ENCODE measurements around the gene RRBP1.

DNA sequence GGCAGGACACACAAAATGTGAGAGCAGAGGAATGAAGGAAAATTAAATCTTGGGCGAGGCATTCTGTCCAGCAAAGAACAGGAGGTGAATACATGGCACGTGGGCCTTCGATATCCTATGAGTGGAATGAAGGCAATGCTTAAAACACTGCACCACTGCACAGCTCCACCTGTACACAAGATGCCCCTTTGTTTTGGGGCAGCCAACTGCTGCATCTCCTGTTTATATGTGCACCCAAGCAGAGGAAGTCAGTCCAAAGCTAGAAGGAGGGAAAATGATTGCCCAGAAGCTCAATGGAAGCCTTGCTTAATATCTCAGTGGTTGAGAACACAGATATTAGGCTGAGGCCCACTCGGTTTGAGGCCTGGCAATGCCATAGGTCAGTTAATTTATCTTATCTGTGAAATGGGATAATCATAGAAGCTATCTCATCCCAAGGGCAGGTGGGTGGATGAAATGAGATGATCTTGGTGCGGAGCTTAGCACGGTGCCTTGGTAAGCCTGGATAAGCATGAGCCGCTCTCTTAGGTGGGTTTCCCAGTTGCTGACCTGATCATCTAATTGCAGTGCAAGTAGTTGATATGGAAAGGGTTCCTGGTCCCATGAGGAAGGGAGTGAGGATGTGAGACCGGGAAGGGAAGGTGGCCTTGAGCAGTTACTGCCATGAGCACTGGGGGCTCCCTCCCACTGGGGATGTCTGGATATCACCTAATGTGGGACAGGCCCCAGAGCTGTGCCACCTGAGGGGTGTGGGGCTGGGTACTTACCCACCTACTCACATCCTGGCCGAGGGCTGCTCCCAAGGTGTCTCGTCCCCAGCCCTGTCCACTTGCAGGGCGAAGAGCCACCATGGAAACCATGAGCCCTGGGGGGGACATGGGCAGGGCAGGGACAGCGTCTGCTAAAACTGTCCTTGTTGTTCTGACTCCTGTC lies 27.6 kb upstream of the RRBP1 start:
- TF ChIP-seq POLR2A (IDR thresholded peaks at IDR 0.05) = no peak
- TF ChIP-seq CTCF (IDR thresholded peaks at IDR 0.05) = no peak

All from body of pancreas (tissue), 4 donors.